ENCODE results near the gene POLR2I. TPM values are rescaled to one million over a fixed set of nuclear protein-coding genes. Genes with fewer than 3 reads are reported as not detected.

The POLR2I gene
- total RNA-seq: 36.3 and 40.9 TPM in 2 replicates

GRCh38 chr19:36114721-36115452 lies at the start of gene POLR2I:
POLR2I (minus strand) TSS chr19:36114875; CDS start chr19:36114856, 19 bp downstream.

DNA sequence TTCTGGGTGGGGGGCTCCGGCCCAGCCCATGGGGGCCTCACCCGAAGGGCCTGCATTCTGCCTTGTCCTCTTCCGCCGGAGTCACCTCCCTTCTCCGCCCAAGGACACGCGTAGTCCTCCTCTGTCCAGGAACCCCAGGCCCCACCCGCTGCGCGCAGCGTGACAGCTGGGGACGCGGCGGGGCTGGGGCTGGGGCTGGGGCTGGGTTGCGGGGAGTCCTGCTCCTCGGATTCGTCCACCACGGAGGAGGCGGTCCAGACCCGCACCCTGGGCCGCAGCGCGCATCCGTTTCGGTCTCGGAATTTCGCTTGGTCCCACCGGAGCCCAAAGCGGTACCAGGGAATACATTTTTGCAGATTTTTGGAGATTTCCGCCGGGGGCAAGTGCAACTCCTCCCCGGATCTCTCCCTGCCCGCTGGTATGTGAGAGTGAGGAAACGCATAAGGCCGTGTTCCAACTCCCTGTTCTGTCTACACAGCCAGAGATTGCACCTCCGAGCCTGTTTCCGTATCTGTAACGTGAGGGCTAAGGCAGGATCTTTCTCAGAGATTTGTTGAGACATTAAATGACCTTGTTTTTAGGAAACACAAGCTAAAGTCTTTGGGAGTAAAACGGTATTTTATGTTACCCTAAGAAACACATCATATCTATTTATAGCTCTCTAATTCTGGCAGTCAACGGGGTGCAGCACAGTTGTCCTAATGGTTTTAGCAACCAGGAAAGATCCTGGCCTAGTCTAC lies 37.8 kb upstream of the POLR2I start, which contains the start of gene COX7A1:
COX7A1 (minus strand) TSS at position 96 of the 740 bp plus-strand sequence; CDS start at position 56, 40 bp downstream.

GRCh38 chr19:36139473-36140303 lies 25.0 kb upstream of the POLR2I start, which contains the start of gene CAPNS1:
CAPNS1 (plus strand) TSS chr19:36140066; CDS start chr19:36141012, 946 bp downstream.

GRCh38 chr19:36115453-36116343 lies 1.0 kb upstream of the POLR2I start, which contains the start of gene TBCB:
TBCB (plus strand) TSS chr19:36115468; CDS start chr19:36115561, 93 bp downstream.

DNA sequence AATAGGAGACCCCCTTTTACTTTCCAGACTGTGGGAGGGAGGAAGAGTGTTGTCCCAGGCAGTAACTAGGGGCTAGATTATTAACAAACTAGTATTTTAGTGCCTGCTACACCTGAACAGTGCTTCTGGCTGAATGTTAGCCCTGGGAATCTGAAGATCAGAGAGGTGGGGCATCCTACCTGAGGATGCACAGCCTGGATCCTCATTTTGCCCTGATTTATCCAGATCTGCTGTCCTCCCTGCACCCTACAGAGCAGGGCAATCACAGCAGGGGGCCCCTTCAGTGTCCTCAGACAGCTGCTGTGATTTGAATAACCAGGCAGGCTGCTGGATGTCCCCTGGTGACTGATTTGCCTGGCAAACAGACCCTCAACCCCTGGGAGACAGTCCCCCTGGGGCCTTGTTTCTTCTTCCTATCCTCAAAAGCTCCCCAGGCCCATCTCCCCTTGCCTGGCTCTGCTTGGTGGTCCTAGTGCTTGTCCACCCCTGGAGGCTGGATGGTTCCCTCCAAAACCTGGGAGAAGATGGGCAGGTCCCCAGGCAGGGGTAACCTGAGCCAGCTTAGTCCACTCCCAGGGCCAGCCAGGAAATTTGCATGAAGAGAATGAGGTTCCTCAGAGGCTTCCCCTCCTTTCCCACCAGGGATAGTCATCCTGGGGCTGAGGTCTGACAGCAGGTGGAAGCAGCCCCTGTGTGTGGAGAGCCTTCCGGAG lies 4.0 kb downstream of the POLR2I start, which contains the start of gene OVOL3:
OVOL3 (plus strand) TSS at position 657 of the 713 bp plus-strand sequence. CDS start 60 bp downstream, outside the sequence.

Other genes starting within 250 kb of the POLR2I start
- 18.4 and 45.8 TPM in 2 replicates for gene APLP1, start 246.3 kb downstream of the POLR2I start, total RNA-seq
- 3.7 and 7.1 TPM in 2 replicates for gene NFKBID, start 214.3 kb downstream of the POLR2I start, total RNA-seq
- not detected in 2 replicates for gene HCST, start 212.3 kb downstream of the POLR2I start, total RNA-seq
- gene TYROBP, start 206.6 kb downstream of the POLR2I start, total RNA-seq: not detected in 2 replicates
- gene LRFN3, start 178.5 kb downstream of the POLR2I start, total RNA-seq: 2.6 and 3.2 TPM in 2 replicates
- 20.4 and 34.9 TPM in 2 replicates for gene SDHAF1, start 119.7 kb downstream of the POLR2I start, total RNA-seq
- gene SYNE4, start 106.1 kb downstream of the POLR2I start, total RNA-seq: 0.18 TPM in 1 of 2 replicates, not detected in the other
- gene ALKBH6, start 100.7 kb downstream of the POLR2I start, total RNA-seq: 27.5 and 29.4 TPM in 2 replicates
- gene CLIP3, start 82.0 kb downstream of the POLR2I start, total RNA-seq: 9.2 and 11.5 TPM in 2 replicates
- gene THAP8, start 60.6 kb downstream of the POLR2I start, total RNA-seq: 8.4 and 9.0 TPM in 2 replicates
- 9.4 and 11.5 TPM in 2 replicates for gene WDR62, start 60.0 kb downstream of the POLR2I start, total RNA-seq
- not detected in 2 replicates for gene OVOL3, start 3.7 kb downstream of the POLR2I start, total RNA-seq
- 296 and 316 TPM in 2 replicates for gene TBCB, start 593 bp upstream of the POLR2I start, total RNA-seq
- 228 and 269 TPM in 2 replicates for gene CAPNS1, start 25.2 kb upstream of the POLR2I start, total RNA-seq
- 5.5 and 17.6 TPM in 2 replicates for gene COX7A1, start 37.6 kb upstream of the POLR2I start, total RNA-seq
- gene ZNF565, start 99.8 kb upstream of the POLR2I start, total RNA-seq: 0.29 and 1.6 TPM in 2 replicates
- 49.3 and 53.2 TPM in 2 replicates for gene ZNF146, start 100.2 kb upstream of the POLR2I start, total RNA-seq